PC-3 (cell line): ENCODE measurements around the gene CRHR2.

ENCODE experiments used
- EZH2 ChIP-seq: fragments of 300-600 bp; sonication (generic); IDR thresholded peaks from one replicate; pipeline ENCODE4 v1.6.1; 2017; ENCODE audit warnings: antibody characterized with exemption, mild to moderate bottlenecking, low read length; ENCODE audit not compliant: unreplicated experiment
- EZH2phosphoT487 ChIP-seq: fragments of 300-600 bp; sonication (generic); IDR thresholded peaks from 2 replicates; pipeline ENCODE4 v1.6.1; 2018; ENCODE audit warnings: mild to moderate bottlenecking, antibody characterized with exemption, low read length, borderline replicate concordance
- TF ChIP-seq, protein P1 (sequence below): fragments of 300-600 bp; sonication (generic); conservative IDR thresholded peaks from 2 replicates; pipeline ENCODE4 v1.5.1; 2017; ENCODE audit warnings: antibody characterized with exemption, low read depth, mild to moderate bottlenecking, low read length

DNA sequence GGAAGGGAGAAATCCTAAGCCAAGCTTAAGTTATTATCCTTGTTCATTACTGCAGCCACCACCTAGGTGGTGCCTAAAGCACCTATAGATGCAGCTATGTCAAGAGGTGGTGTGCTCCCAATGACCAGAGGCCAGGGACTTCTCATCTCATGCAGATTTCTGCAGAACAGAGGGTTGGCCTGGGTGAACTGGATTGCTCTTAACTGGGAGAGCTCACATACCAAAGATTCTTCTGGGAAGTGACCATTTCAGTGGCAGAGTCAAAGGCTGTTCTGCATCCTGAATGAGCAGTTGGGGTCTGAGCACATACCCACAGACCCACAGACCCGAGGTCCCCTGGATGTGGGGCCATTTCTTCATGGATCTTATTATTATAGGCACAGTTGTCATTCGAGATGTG is 2.1 kb upstream of the CRHR2 start:
- TF ChIP-seq, protein P1, sequence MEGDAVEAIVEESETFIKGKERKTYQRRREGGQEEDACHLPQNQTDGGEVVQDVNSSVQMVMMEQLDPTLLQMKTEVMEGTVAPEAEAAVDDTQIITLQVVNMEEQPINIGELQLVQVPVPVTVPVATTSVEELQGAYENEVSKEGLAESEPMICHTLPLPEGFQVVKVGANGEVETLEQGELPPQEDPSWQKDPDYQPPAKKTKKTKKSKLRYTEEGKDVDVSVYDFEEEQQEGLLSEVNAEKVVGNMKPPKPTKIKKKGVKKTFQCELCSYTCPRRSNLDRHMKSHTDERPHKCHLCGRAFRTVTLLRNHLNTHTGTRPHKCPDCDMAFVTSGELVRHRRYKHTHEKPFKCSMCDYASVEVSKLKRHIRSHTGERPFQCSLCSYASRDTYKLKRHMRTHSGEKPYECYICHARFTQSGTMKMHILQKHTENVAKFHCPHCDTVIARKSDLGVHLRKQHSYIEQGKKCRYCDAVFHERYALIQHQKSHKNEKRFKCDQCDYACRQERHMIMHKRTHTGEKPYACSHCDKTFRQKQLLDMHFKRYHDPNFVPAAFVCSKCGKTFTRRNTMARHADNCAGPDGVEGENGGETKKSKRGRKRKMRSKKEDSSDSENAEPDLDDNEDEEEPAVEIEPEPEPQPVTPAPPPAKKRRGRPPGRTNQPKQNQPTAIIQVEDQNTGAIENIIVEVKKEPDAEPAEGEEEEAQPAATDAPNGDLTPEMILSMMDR, result no peak
- TF ChIP-seq EZH2phosphoT487 (no peak), EZH2 (no peak)
